Liver (tissue), 2 donors: ENCODE measurements around the gene CD7.

Experiments used
- CTCF ChIP-seq: fragments of 150-350 bp; IDR thresholded peaks from 2 replicates; pipeline ENCODE4 v1.5.1; 2017; ENCODE audit warnings: improper control_type of control experiment, low read depth, low read length; ENCODE audit not compliant: missing input control
- REST ChIP-seq: IDR thresholded peaks from 2 replicates; pipeline ENCODE4 v1.6.1; 2016; ENCODE audit warnings: antibody characterized with exemption, mild to moderate bottlenecking
- ZBTB33 ChIP-seq: IDR thresholded peaks from 2 replicates; pipeline ENCODE4 v1.6.1; 2016; ENCODE audit warnings: antibody characterized with exemption
- donor health status: healthy.

- no peak for TF ChIP-seq CTCF
- no peak for TF ChIP-seq REST
- no peak for TF ChIP-seq ZBTB33
These were observed 36.3 kb downstream of the CD7 start for GRCh38 chr17:82281076-82281475.
